GM12878 (cell line): ENCODE measurements around the gene USP2. TPM values are rescaled to one million over a fixed set of nuclear protein-coding genes. Genes with fewer than 3 reads are reported as not detected.

ENCODE experiments used
- ATAC-seq: fragments of 200-7000 bp; cut with Tn5 transposase; 3 replicates; pipeline ENCODE4 v1.9.1; 2020; ENCODE audit warnings: mild to moderate bottlenecking, moderate library complexity
- BruUV-seq: library from RNA; stranded (reverse); fragments of 400-500 nt; replicated peaks from 2 replicates; lab custom pipeline; 2021; lab: Mats Ljungman, UMichigan
- CTCF ChIA-PET: fragments of 300-600 bp; sonication (Branson Sonifier 250); formaldehyde crosslinking; extraction: SDS; loops from one replicate; lab custom pipeline; 2021; ENCODE audit warnings: inconsistent platforms; lab: Yijun Ruan, JAX
- POLR2A ChIA-PET: fragments of 350-600 bp; formaldehyde crosslinking; extraction: SDS; loops from one replicate; lab custom pipeline; 2021; ENCODE audit warnings: inconsistent platforms; lab: Charles Lee
- RAD21 ChIA-PET: fragments of 300-600 bp; sonication (Branson Sonifier 250); formaldehyde crosslinking; loops from one replicate; lab custom pipeline; 2023; ENCODE audit warnings: antibody characterized with exemption; ENCODE audit not compliant: unreplicated experiment; lab: Charles Lee
- SMC1A ChIA-PET: fragments of 300-600 bp; sonication (Branson Sonifier 250); formaldehyde crosslinking; loops from one replicate; lab custom pipeline; 2023; ENCODE audit not compliant: unreplicated experiment, uncharacterized antibody; lab: Charles Lee
- DNase-seq: peaks from one replicate; pipeline ENCODE4 v3.0.0-alpha.2; 2011; ENCODE audit warnings: low read depth, low spot score
- FAIRE-seq: peaks from 3 replicates; lab custom pipeline; 2011; peaks lifted over from hg19 to GRCh38; lab: Jason Lieb, UNC
- H2AFZ ChIP-seq: 2 replicates; pipeline ENCODE4 v1.6.0; 2011; ENCODE audit warnings: low read depth, low read length, control low read depth; ENCODE audit not compliant: control insufficient read depth
- H3K27ac ChIP-seq: 2 replicates; pipeline ENCODE4 v1.5.1; 2011; ENCODE audit warnings: control low read depth; ENCODE audit not compliant: control insufficient read depth, insufficient read depth
- H3K27me3 ChIP-seq, 2 experiments: replicated peaks in 1 of 2; 2 replicates each; pipeline versions ENCODE4 v1.6.0 to v1.6.1; 2011; ENCODE audit warnings: low read length in 1 of 2; ENCODE audit not compliant: control insufficient read depth in 2 of 2, insufficient read depth in 2 of 2
- H3K36me3 ChIP-seq, 2 experiments: 2 replicates each; pipeline ENCODE4 v1.5.1; 2011; ENCODE audit warnings: low read length in 1 of 2; ENCODE audit not compliant: control insufficient read depth in 2 of 2, insufficient read depth in 2 of 2
- H3K4me1 ChIP-seq: 2 replicates; pipeline ENCODE4 v1.6.1; 2011; ENCODE audit warnings: mild to moderate bottlenecking, low read length, moderate library complexity, mixed read lengths; ENCODE audit not compliant: control insufficient read depth, insufficient read depth
- H3K4me2 ChIP-seq: 2 replicates; pipeline ENCODE4 v1.6.0; 2011; ENCODE audit warnings: control low read depth; ENCODE audit not compliant: control insufficient read depth, insufficient read depth
- H3K4me3 ChIP-seq: fragments of 200-600 bp; sonication (generic); 2 replicates; pipeline ENCODE4 v1.5.1; 2016
- H3K79me2 ChIP-seq: 2 replicates; pipeline ENCODE4 v1.6.0; 2011; ENCODE audit warnings: low read length; ENCODE audit not compliant: control insufficient read depth, insufficient read depth
- H3K9ac ChIP-seq: 2 replicates; pipeline ENCODE4 v1.8.0; 2011; ENCODE audit warnings: low read length, control low read depth, mixed read lengths; ENCODE audit not compliant: control insufficient read depth, insufficient read depth
- H3K9me3 ChIP-seq: replicated peaks from 3 replicates; pipeline ENCODE4 v1.5.1; 2011; ENCODE audit warnings: mild to moderate bottlenecking, low read length; ENCODE audit not compliant: control insufficient read depth, insufficient read depth
- H4K20me1 ChIP-seq: 2 replicates; pipeline ENCODE4 v1.6.0; 2011; ENCODE audit not compliant: control insufficient read depth, insufficient read depth
- ATF7 ChIP-seq: fragments of 450-650 bp; IDR thresholded peaks from 2 replicates; pipeline ENCODE4 v1.6.1; 2016; ENCODE audit warnings: low read depth, mild to moderate bottlenecking
- CBFB ChIP-seq: IDR thresholded peaks from 2 replicates; pipeline ENCODE4 v1.6.1; 2016; ENCODE audit warnings: antibody characterized with exemption, low read depth
- CHD4 ChIP-seq: fragments of 200-600 bp; sonication (generic); IDR thresholded peaks from 2 replicates; pipeline ENCODE4 v1.6.1; 2016; ENCODE audit warnings: mild to moderate bottlenecking
- HDAC2 ChIP-seq: fragments of 200-600 bp; sonication (generic); IDR thresholded peaks from 2 replicates; pipeline ENCODE4 v1.6.1; 2017
- NFYB ChIP-seq: IDR thresholded peaks from 2 replicates; pipeline ENCODE4 v1.6.1; 2011; ENCODE audit warnings: low read depth, mild to moderate bottlenecking, low read length, improper control_type of control experiment, moderate library complexity; ENCODE audit not compliant: insufficient read depth
- SIX5 ChIP-seq: IDR thresholded peaks from 2 replicates; pipeline ENCODE4 v1.6.1; 2011; ENCODE audit warnings: mild to moderate bottlenecking, low read depth, low read length, moderate library complexity; ENCODE audit not compliant: severe bottlenecking
- ZNF622 ChIP-seq: fragments of 450-650 bp; IDR thresholded peaks from 2 replicates; pipeline ENCODE4 v1.6.1; 2017; ENCODE audit warnings: mild to moderate bottlenecking, inconsistent platforms
- WGBS: methylation state at CpG from one replicate; pipeline ENCODE4 v1.1.6; 2016; ENCODE audit warnings: low lambda C conversion rate; ENCODE audit not compliant: insufficient replicate concordance, insufficient coverage; ENCODE audit errors: missing lambda C conversion rate; 5-methylcytosine and 5-hydroxymethylcytosine counted together
- in situ Hi-C: fragments of 300-500 bp; cut with MboI; formaldehyde crosslinking; loops from 9 replicates; pipeline ENCODE4 v1.14.3; 2018; ENCODE audit warnings: mixed read lengths
- intact Hi-C: fragments of 100-400 bp; cut with micrococcal nuclease; formaldehyde crosslinking; loops from one replicate; pipeline ENCODE4 v1.14.2; 2022; ENCODE audit not compliant: unreplicated experiment
- polyA plus RNA-seq, 11 experiments: library from polyadenylated mRNA; depleted of rRNA in 4 of 11; unstranded in 6 of 11; stranded (reverse) in 5 of 11; fragments of >200 nt; fragmentation: Nextera tagmentation in 4 of 11; fragmentation: Illumina TruSeq in 1 of 11; extraction: Ambion mirVana in 4 of 11; extraction: Trizol in 1 of 11; gene quantifications; 1 replicate in 1 of 11; 2 replicates in 10 of 11; pipeline versions ENCODE4 v1.2.1 to v1.2.3, GENCODE V29; 2011 to 2016; ENCODE audit warnings: inconsistent platforms in 2 of 11, missing spikeins in 2 of 11, low read depth in 1 of 11
- total RNA-seq, 4 experiments: library from RNA; depleted of rRNA in 3 of 4; stranded (reverse); fragments of >200 nt in 3 of 4; fragmentation: Illumina TruSeq in 1 of 4; extraction: Trizol in 1 of 4; gene quantifications; 2 replicates each; pipeline versions ENCODE4 v1.2.1 to v1.2.3, GENCODE V29; 2013 to 2021
- TF ChIP-seq, protein P1 (sequence below): fragments of 450-650 bp; IDR thresholded peaks from 2 replicates; pipeline ENCODE4 v1.6.1; 2016; ENCODE audit warnings: mild to moderate bottlenecking
- TF ChIP-seq, protein P2 (sequence below): fragments of 450-650 bp; formaldehyde crosslinking; IDR thresholded peaks from 2 replicates; pipeline ENCODE4 v1.4.0; 2022; ENCODE audit warnings: mild to moderate bottlenecking, moderate library complexity

Gene USP2
- total and polyA plus RNA-seq, 10 of the 15 experiments (the other 5 are each of a cell fraction or from before 2014, with no cell fraction given) = 0.03 to 0.13 (median 0.06) TPM; not detected in 4

DNA sequence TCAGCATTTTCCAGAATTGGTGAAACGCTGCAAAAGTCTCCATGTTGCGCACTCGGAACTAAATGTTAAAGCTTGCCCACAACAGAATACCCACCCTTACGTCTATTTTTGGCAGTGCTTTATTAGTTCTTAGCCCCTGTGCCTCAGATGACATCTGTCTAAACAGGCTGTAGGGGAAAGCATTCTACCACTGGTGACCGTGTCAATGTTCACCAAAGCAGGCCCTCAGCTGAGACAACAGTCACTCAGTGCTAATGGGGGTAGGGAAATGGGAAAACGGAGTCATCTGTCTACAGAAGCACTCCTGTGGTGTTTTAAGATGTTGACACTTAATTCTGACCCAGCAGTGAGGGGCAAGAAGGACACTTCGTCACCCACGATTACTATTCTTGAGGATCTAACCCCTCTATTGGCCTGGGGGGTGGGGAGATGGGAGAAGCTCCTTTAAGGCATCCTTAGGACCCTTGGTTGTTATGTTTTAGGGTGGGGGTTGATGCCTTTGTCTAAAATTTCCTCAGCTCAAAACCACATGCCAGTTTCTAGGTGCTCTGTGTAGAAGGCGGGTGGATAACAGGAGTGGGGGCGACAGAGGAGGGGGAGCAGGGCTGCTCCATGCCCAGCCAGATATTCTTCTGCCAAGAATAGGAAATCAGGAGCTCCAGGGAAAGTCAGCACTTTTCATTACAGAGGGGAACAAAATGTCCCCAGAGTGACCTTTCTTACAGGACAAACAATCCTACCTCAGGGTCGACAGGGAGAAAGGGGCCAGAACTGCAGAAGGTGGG lies 19.4 kb downstream of the USP2 start:
- H3K4me2 ChIP-seq = no peak overlapping the region
- no peaks in the 10 kb centered on the region for H3K9me3 ChIP-seq
- no peak for FAIRE-seq
- in situ Hi-C loops = no loop called here
- H3K36me3 ChIP-seq = no peaks in the 10 kb centered on the region
- intact Hi-C loops = no loop called here
- H3K9ac ChIP-seq = no peak overlapping the region
- POLR2A ChIA-PET = interaction anchor here (1.1 to 1.6 kb wide), 2 partner anchors 8 to 21 kb away, joined by 3 read pairs; no protein-coding TSS in a partner anchor
- H4K20me1 ChIP-seq = 0 out of 2 replicates have a peak, but pooled peaks cover 2% of the 10 kb centered on the region
- CTCF ChIA-PET = interaction anchor here (0.6 to 3.0 kb wide), 6 partner anchors 9 to 113 kb away, joined by 3 to 25 read pairs (median 4); no protein-coding TSS in a partner anchor
- no peak overlapping the region for H3K27ac ChIP-seq
- SMC1A ChIA-PET = interaction anchor here (1.1 to 1.5 kb wide), 2 partner anchors 24 to 113 kb away, joined by 3 to 7 read pairs; no protein-coding TSS in a partner anchor
- no peak for ATAC-seq
- peaks cover 7% of the 10 kb centered on the region for H3K4me1 ChIP-seq
- DNase-seq = no peak
- RAD21 ChIA-PET = interaction anchor here (1.6 to 2.2 kb wide), 4 partner anchors 8 to 112 kb away, joined by 5 to 16 read pairs (median 8); no protein-coding TSS in a partner anchor
- TF ChIP-seq ATF7 (no peak), HDAC2 (no peak), SIX5 (no peak), CBFB (no peak), CHD4 (no peak), ZNF622 (no peak), NFYB (no peak)
- TF ChIP-seq, protein P1, sequence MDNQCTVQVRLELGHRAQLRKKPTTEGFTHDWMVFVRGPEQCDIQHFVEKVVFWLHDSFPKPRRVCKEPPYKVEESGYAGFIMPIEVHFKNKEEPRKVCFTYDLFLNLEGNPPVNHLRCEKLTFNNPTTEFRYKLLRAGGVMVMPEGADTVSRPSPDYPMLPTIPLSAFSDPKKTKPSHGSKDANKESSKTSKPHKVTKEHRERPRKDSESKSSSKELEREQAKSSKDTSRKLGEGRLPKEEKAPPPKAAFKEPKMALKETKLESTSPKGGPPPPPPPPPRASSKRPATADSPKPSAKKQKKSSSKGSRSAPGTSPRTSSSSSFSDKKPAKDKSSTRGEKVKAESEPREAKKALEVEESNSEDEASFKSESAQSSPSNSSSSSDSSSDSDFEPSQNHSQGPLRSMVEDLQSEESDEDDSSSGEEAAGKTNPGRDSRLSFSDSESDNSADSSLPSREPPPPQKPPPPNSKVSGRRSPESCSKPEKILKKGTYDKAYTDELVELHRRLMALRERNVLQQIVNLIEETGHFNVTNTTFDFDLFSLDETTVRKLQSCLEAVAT = no peak
- TF ChIP-seq, protein P2, sequence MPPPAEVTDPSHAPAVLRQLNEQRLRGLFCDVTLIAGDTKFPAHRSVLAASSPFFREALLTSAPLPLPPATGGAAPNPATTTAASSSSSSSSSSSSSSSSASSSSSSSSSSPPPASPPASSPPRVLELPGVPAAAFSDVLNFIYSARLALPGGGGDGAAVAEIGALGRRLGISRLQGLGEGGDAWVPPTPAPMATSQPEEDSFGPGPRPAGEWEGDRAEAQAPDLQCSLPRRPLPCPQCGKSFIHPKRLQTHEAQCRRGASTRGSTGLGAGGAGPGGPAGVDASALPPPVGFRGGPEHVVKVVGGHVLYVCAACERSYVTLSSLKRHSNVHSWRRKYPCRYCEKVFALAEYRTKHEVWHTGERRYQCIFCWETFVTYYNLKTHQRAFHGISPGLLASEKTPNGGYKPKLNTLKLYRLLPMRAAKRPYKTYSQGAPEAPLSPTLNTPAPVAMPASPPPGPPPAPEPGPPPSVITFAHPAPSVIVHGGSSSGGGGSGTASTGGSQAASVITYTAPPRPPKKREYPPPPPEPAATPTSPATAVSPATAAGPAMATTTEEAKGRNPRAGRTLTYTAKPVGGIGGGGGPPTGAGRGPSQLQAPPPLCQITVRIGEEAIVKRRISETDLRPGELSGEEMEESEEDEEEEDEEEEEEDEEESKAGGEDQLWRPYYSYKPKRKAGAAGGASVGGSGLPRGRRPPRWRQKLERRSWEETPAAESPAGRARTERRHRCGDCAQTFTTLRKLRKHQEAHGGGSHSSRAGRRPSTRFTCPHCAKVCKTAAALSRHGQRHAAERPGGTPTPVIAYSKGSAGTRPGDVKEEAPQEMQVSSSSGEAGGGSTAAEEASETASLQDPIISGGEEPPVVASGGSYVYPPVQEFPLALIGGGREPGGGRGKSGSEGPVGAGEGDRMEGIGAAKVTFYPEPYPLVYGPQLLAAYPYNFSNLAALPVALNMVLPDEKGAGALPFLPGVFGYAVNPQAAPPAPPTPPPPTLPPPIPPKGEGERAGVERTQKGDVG (CRISPR knock-in tag) = no peak
- H2AFZ ChIP-seq = no peak overlapping the region
- H3K27me3 ChIP-seq = peaks cover 4 to 8% of the 10 kb centered on the region in 2 experiments; a peak in 3 of 4 replicates
- no peak overlapping the region for H3K4me3 ChIP-seq
- BruUV-seq = no TSS peak
- WGBS = 44% methylated on average over 11 of the region's 11 CpGs
- no peaks in the 10 kb centered on the region for H3K79me2 ChIP-seq
